Lower leg skin (tissue), 4 donors: Measurements from ENCODE around the gene RACGAP1. TPM values are rescaled to one million over a fixed set of nuclear protein-coding genes. Genes with fewer than 3 reads are reported as not detected.

Source experiments
- DNase-seq, 2 donors: peaks; one replicate each; pipeline ENCODE4 v3.0.0-alpha.2; 2019; ENCODE audit warnings: low spot score in 2 of 2
- H3K4me3 ChIP-seq: fragments of 200-600 bp; sonication (generic); 2 replicates; pipeline ENCODE4 v1.5.1; 2017; ENCODE audit warnings: mild to moderate bottlenecking, low read depth; ENCODE audit not compliant: poor library complexity, severe bottlenecking
- POLR2A ChIP-seq, 2 donors: fragments of 450-650 bp; IDR thresholded peaks; one replicate each; pipeline ENCODE4 v1.6.1; 2016 to 2017; ENCODE audit warnings: antibody characterized with exemption in 2 of 2, mild to moderate bottlenecking in 1 of 2, moderate library complexity in 1 of 2
- WGBS, 2 donors: methylation state at CpG; one replicate each; pipeline ENCODE4 v1.1.5; 2018; 5-methylcytosine and 5-hydroxymethylcytosine counted together
- intact Hi-C: fragments of 100-400 bp; cut with DNase I; formaldehyde crosslinking; loops from one replicate; pipeline ENCODE4 v1.15.0; 2023; ENCODE audit warnings: low total_unique reads
- total RNA-seq, 4 donors: library from RNA; depleted of rRNA; stranded (reverse); fragments of >200 nt; gene quantifications; one replicate each; pipeline ENCODE4 v1.1.0, GENCODE V29; 2016
- TF ChIP-seq, protein P1 (sequence below), 3 donors: fragments of 450-650 bp; IDR thresholded peaks; one replicate each; pipeline ENCODE4 v1.5.1; 2016; ENCODE audit warnings: antibody characterized with exemption in 3 of 3, mild to moderate bottlenecking in 3 of 3, moderate library complexity in 2 of 3

The RACGAP1 gene
- total RNA-seq, 4 donors from 2014 or later = 11.6 to 16.8 (median 15.9) TPM

DNA sequence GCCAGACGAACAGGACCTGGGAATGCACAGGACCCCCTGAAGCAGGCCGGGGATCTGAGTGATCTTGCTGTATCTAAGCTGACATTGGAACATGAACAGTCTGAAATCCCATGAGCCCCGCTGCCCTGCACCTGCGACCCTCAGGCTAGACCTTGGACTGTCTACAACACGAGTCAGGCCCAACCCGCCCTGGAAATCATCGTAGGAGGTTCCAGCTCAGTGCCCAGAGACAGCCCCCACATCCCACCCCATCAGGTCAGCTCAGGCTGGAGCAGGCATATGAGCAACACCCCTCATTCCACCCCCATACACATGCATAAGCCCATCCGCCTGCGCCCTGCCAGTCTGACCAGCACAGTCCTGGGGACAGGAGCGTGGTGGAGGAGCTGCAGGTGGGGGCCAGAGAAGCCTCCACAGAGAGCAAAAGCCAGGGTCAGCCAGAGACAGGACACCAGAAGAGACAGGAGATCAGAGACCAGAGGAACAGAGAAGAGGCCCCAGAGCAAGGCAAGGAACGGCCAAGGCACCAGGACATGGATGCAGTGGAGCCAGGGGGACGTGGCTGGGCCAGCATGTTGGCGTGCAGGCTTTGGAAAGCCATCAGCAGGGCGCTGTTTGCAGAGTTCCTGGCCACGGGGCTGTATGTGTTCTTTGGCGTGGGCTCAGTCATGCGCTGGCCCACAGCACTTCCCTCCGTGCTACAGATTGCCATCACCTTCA lies 52.5 kb downstream of the RACGAP1 start, which contains the start of gene AQP6:
AQP6 (plus strand) TSS at position 307 of the 720 bp plus-strand sequence; CDS start at position 534, 227 bp downstream.
- no peak for TF ChIP-seq POLR2A (IDR thresholded peaks at IDR 0.05)
- TF ChIP-seq, protein P1, sequence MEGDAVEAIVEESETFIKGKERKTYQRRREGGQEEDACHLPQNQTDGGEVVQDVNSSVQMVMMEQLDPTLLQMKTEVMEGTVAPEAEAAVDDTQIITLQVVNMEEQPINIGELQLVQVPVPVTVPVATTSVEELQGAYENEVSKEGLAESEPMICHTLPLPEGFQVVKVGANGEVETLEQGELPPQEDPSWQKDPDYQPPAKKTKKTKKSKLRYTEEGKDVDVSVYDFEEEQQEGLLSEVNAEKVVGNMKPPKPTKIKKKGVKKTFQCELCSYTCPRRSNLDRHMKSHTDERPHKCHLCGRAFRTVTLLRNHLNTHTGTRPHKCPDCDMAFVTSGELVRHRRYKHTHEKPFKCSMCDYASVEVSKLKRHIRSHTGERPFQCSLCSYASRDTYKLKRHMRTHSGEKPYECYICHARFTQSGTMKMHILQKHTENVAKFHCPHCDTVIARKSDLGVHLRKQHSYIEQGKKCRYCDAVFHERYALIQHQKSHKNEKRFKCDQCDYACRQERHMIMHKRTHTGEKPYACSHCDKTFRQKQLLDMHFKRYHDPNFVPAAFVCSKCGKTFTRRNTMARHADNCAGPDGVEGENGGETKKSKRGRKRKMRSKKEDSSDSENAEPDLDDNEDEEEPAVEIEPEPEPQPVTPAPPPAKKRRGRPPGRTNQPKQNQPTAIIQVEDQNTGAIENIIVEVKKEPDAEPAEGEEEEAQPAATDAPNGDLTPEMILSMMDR (IDR thresholded peaks at IDR 0.05) = no peak
- WGBS, 2 donors = 80 to 82% methylated on average over 16 to 18 of the region's 18 CpGs
- intact Hi-C loops = loop anchor here (5.0 kb wide), 1 partner anchor 80 kb away; no protein-coding TSS in a partner anchor
- DNase-seq = no peak
- H3K4me3 ChIP-seq = no peak within 1 kb of the TSS

DNA sequence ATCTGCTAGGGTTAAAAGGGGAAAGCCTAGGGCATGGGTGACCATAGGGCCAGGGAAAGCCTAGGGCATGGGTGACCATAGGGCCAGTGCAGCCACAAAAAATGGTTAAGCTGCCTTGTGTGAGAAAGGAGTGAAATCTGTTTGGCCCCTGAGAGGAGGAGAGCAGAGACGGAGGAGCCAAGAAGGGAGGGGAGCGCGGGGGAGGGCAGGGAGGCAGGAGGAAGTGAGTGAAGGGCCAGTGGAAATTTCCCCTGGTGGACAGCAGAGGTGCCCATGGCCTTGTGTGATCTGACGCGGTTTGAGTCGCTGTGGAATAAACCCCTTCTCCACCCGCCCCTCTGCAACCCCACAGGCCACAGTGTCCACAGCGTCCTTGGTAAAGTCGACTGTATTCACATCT lies 53.2 kb downstream of the RACGAP1 start:
- H3K4me3 ChIP-seq = no peak overlapping the region
- no peak for DNase-seq
- 84% methylated on average over 9 of the region's 9 CpGs for WGBS, 2 donors
- intact Hi-C loops = loop anchor here (5.0 kb wide), 1 partner anchor 80 kb away; no protein-coding TSS in a partner anchor
- TF ChIP-seq, protein P1 (IDR thresholded peaks at IDR 0.05) = no peak
- no peak for TF ChIP-seq POLR2A (IDR thresholded peaks at IDR 0.05)

DNA sequence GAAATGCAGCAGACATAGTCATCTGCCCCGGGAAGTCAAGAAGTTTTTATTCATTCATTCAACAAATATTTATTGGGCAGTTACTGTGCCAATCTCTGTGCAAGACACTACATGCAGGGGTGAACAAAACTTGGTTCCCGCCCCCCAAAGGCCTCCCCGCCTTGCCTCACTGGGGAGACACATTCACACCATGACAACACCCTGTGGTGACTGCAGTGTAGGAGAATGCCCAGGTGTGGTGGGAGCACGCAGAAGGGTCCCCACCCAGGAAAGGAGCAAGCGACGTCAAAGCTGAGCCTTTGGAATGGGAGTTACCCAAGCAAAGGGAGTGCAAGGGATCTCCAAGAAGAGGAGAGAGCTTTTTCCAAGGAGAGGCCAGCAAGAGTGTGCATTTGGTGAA lies 54.2 kb downstream of the RACGAP1 start:
- WGBS, 2 donors = 57 to 73% methylated on average over 6 of the region's 6 CpGs
- no peak for DNase-seq
- no peak overlapping the region for H3K4me3 ChIP-seq
- no peak for TF ChIP-seq POLR2A (IDR thresholded peaks at IDR 0.05)
- TF ChIP-seq, protein P1 (IDR thresholded peaks at IDR 0.05) = no peak
- intact Hi-C loops = loop anchor here (5.0 kb wide), 1 partner anchor 81 kb away; no protein-coding TSS in a partner anchor

DNA sequence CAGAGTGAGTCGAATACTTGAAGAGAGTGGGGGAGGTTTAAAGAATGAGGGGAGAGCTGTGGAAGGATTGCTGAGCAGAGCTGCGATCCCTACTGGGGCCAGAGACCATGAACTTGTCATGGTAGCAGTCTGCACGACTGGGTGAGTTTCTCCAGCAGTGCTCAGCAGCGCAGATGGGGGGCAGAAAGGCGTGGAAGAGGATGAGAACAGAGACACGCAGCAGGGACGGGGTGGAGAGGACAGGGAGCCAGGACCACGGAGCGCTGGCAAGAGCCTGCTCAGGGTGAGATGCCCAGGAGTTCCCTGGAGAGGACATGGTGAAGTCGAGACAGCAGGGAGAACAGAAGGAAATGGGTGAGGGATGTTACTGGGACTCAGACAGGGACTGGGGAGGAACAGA lies 54.6 kb downstream of the RACGAP1 start:
- no peak for TF ChIP-seq POLR2A (IDR thresholded peaks at IDR 0.05)
- TF ChIP-seq, protein P1 (IDR thresholded peaks at IDR 0.05) = no peak
- DNase-seq = no peak
- WGBS, 2 donors = 58 to 63% methylated on average over 10 of the region's 10 CpGs
- no peak overlapping the region for H3K4me3 ChIP-seq
- intact Hi-C loops = loop anchor here (5.0 kb wide), 1 partner anchor 82 kb away; no protein-coding TSS in a partner anchor

DNA sequence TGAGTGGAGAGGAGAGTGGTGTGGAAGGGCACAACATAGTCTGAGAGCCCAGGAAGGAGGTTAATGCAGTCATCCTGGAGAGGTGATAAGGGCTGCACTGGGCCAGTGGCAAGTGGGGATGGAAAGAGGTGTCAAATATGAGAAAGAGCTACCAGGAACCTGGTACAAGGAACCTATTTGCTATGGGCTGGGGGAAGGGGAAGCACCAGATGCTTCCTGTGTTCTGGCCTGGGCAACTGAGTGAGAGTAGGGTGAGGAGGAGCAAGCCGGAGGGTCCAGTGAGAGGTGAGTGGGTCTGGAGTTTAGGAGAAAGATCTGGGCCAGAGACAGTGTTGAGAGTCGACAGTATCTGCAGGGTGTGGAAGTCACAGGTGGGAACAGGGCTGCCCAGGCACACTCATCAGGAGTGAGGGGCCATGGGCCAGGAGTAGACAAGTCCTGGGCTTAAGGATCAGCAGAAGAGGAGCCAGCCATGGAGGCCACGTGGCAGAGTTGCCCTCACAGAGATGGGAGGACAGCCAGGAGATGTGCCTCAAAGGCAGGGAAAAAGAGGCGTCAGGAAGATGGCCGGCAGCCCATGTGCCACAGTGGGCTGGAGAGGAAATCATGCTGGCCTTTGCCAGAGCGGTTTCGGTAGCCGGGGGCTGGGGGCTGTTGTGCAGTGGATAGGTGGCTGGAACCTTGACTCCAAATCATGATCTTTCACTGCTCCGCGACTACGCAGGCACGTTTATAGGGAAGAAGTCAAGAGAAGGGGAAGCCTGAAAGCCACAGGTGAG lies 55.5 kb downstream of the RACGAP1 start:
- 72 to 80% methylated on average over 12 of the region's 12 CpGs for WGBS, 2 donors
- intact Hi-C loops = loop anchor here (5.0 kb wide), 1 partner anchor 82 kb away; no protein-coding TSS in a partner anchor

More for the DNA sequence above, 55.5 kb downstream of the RACGAP1 start:
- H3K4me3 ChIP-seq = no peak overlapping the region
- no peak for TF ChIP-seq POLR2A (IDR thresholded peaks at IDR 0.05)
- TF ChIP-seq, protein P1 (IDR thresholded peaks at IDR 0.05) = no peak
- DNase-seq = no peak
